Measurements from ENCODE around the gene DUSP5. TPM values are rescaled to one million over a fixed set of nuclear protein-coding genes. Genes with fewer than 3 reads are reported as not detected.

The DUSP5 gene
- total RNA-seq, 4 donors from 2014 or later = 12.4 to 27.9 (median 23.6) TPM

DNA sequence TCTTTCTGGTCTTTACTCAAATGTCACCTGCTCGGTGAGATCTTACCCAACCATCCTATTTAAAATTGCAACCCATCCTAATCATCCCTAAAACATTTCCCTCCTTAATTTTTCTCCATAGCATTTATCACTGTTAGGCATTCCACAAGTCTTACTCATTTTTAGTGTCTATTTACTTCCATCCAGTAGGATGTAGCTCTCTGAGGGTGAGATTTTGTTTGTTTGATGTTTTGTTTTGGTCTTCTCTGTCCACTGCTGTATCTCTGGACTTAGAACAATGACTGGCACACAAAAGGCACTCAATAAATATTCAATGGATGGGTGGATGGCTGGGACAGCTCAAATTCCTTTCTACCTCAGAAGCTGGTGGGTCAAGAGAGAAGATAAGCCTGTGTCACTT lies 15.8 kb upstream of the DUSP5 start:
- Histone ChIP-seq H3K36me3 (no peaks in the 10 kb centered on the region), H3K4me3 (no peak overlapping the region), H3K9me3 (no peaks in the 10 kb centered on the region), H3K27me3 (no peaks in the 10 kb centered on the region), H3K27ac (no peak overlapping the region), H3K4me1 (no peaks in the 10 kb centered on the region)
- no peak for TF ChIP-seq CTCF (IDR thresholded peaks at IDR 0.05)
- TF ChIP-seq EP300 (IDR thresholded peaks at IDR 0.05) = no peak
- no peak for TF ChIP-seq POLR2A (IDR thresholded peaks at IDR 0.05)
- no peak for DNase-seq (ENCODE audit: low spot score in 2 of 2)
- 87 to 89% methylated on average over 1 of the region's 1 CpG for WGBS, 2 donors

DNA sequence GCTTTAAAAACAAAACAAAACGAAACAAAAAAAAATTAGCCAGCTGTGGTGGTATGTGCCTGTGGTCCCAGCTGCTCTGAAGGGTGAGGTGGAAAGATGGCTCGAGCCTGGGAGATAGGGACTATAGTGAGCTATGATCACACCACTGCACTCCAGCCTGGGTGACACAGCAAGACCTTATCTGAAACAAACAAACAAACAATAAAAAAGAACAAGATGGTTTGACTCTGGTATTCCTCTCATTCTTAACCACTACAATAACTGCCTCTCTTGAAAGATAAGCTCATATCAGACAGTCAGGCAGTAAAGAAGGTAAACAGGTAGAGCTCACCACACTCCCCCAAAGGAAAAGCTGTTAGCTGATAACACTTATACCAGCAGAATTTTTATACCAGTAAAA lies 14.1 kb upstream of the DUSP5 start:
- Histone ChIP-seq H3K36me3 (no peaks in the 10 kb centered on the region), H3K9me3 (no peaks in the 10 kb centered on the region), H3K27ac (no peak overlapping the region), H3K4me1 (peaks cover 0 to 4% (median 0%) of the 10 kb centered on the region in 4 donors), H3K4me3 (no peak overlapping the region), H3K27me3 (no peaks in the 10 kb centered on the region)
- WGBS, 2 donors = 58 to 74% methylated on average over 2 of the region's 2 CpGs
- no peak for DNase-seq (ENCODE audit: low spot score in 2 of 2)
- no peak for TF ChIP-seq POLR2A (IDR thresholded peaks at IDR 0.05)
- TF ChIP-seq EP300 (IDR thresholded peaks at IDR 0.05) = no peak
- no peak for TF ChIP-seq CTCF (IDR thresholded peaks at IDR 0.05)

DNA sequence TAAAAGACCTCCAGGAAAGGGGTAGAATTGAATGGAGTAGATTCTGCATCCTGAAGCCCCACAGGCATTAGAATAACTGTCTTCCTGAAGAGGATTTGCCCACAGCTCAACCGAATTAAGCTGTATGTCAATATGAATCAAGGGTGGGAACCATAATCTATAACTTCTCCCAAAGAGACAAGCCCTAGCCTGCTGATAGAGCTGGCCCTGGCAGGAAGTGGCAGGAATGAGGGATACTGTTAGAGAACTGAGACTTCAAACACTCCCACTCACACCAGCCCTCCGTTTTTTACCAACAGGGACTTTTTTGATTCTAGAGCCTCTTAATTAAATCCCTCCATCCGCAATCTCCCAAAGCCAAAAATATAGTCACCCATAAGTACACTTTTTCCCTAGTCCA lies 12.2 kb upstream of the DUSP5 start:
- no peaks in the 10 kb centered on the region for H3K9me3 ChIP-seq
- no peak overlapping the region for H3K4me3 ChIP-seq
- H3K36me3 ChIP-seq = no peaks in the 10 kb centered on the region
- TF ChIP-seq POLR2A (IDR thresholded peaks at IDR 0.05) (no peak), CTCF (IDR thresholded peaks at IDR 0.05) (no peak), EP300 (IDR thresholded peaks at IDR 0.05) (no peak)
- H3K27me3 ChIP-seq = no peaks in the 10 kb centered on the region
- H3K27ac ChIP-seq = no peak overlapping the region
- no peak for DNase-seq (ENCODE audit: low spot score in 2 of 2)
- 57 to 65% methylated on average over 3 of the region's 3 CpGs for WGBS, 2 donors
- peaks cover 0 to 4% (median 0%) of the 10 kb centered on the region in 4 donors for H3K4me1 ChIP-seq

- WGBS, 2 donors = 52 to 60% methylated on average over 11 of the region's 11 CpGs
- Histone ChIP-seq H3K36me3 (no peaks in the 10 kb centered on the region), H3K27me3 (no peaks in the 10 kb centered on the region), H3K4me3 (no peak overlapping the region), H3K27ac (no peak overlapping the region), H3K4me1 (peaks cover 0 to 4% (median 0%) of the 10 kb centered on the region in 4 donors), H3K9me3 (no peaks in the 10 kb centered on the region)
- no peak for DNase-seq (ENCODE audit: low spot score in 2 of 2)
- TF ChIP-seq POLR2A (IDR thresholded peaks at IDR 0.05) = no peak
- TF ChIP-seq CTCF (IDR thresholded peaks at IDR 0.05) = no peak
- no peak for TF ChIP-seq EP300 (IDR thresholded peaks at IDR 0.05)
Measured at GRCh38 chr10:110486680-110487410, 10.9 kb upstream of the DUSP5 start.

DNA sequence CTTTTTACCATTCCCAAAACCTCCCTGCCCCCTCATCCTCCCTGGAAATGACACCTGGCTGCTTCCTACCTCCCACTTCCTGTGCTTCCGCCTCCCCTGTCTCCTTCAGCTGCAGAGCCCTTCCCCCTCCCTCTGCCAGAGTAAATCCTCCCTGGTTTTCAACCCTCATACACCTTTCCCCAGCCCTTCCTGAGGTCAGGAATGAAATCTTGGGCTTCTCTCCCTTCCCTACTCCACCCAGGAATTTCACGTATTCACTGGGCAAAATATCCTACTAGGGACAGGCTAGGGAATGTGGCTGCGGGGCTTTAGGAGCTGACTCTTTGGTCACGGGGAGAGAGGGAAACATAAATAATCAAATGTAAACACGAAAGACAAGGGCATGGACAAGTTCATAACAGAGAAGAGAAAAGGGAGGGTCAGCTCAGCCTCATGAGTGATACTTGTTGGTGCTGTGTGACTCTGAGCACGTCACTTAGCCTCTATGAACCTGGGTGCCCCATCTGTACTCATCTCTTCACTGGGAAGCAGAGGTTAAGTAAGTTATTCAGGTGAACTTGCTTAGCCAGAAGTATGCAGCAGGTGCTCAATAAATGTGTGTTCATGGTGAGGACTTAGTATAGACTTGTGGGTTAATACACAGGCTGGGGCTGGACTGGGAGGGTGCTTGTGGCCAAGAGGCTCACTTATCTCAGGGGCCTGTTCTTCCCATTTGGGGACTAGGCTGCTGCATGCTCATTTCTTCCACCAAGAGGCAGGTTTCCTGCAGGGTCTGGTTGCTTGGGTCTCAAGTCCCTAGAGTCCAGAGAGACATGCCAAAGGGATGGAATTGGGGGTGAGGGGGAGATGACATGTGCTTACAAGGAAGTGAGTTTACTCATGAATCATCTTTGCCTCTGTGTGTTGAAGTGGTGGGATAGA lies 10.0 kb upstream of the DUSP5 start:
- H3K4me1 ChIP-seq = peaks cover 0 to 4% (median 0%) of the 10 kb centered on the region in 4 donors
- TF ChIP-seq EP300 (IDR thresholded peaks at IDR 0.05) (no peak), CTCF (IDR thresholded peaks at IDR 0.05) (no peak)
- no peak overlapping the region for H3K27ac ChIP-seq
- no peaks in the 10 kb centered on the region for H3K9me3 ChIP-seq
- no peak overlapping the region for H3K4me3 ChIP-seq
- H3K27me3 ChIP-seq = no peaks in the 10 kb centered on the region
- H3K36me3 ChIP-seq = no peaks in the 10 kb centered on the region
- WGBS, 2 donors = 46 to 50% methylated on average over 6 of the region's 6 CpGs
- no peak for DNase-seq (ENCODE audit: low spot score in 2 of 2)

All from tibial nerve (tissue), 4 donors.